ENCODE measurements around the gene TRPM2.

- TF ChIP-seq ZZZ3 (CRISPR knock-in tag; IDR thresholded peaks at IDR 0.05; ENCODE audit: borderline replicate concordance) (no peak), POLR2AphosphoS5 (IDR thresholded peaks at IDR 0.05; ENCODE audit: low read depth, low read length) (no peak), ZNF513 (CRISPR knock-in tag; conservative IDR thresholded peaks at IDR 0.05) (no peak), PRPF4 (IDR thresholded peaks at IDR 0.05; ENCODE audit: low read depth, low read length, poor library complexity, severe bottlenecking) (no peak), ZNF234 (CRISPR knock-in tag; conservative IDR thresholded peaks at IDR 0.05) (no peak), TSC22D2 (CRISPR knock-in tag; IDR thresholded peaks at IDR 0.05; ENCODE audit: borderline replicate concordance) (no peak)
Measured at GRCh38 chr21:44466996-44467858, 113.8 kb downstream of the TRPM2 start.

All from HepG2 (cell line).